Type B pancreatic cell (in vitro differentiated cells): ENCODE data around the gene HAGHL. TPM values are rescaled to one million over a fixed set of nuclear protein-coding genes. Genes with fewer than 3 reads are reported as not detected.

ENCODE experiments used
- DNase-seq: peaks from one replicate; pipeline ENCODE4 v3.0.0; 2021; ENCODE audit warnings: mixed read lengths; ENCODE audit not compliant: unreplicated experiment; ENCODE audit errors: extremely low spot score
- H3K27ac Mint-ChIP-seq: 2 replicates; pipeline ENCODE4 v1.8.0; 2021; ENCODE audit warnings: mild to moderate bottlenecking, mixed read lengths
- H3K27me3 Mint-ChIP-seq: 2 replicates; pipeline ENCODE4 v1.8.0; 2021; ENCODE audit warnings: mixed read lengths
- H3K36me3 Mint-ChIP-seq: 2 replicates; pipeline ENCODE4 v1.8.0; 2021; ENCODE audit warnings: mixed read lengths
- H3K4me1 Mint-ChIP-seq: one replicate; pipeline ENCODE4 v1.8.0; 2021; ENCODE audit warnings: mixed read lengths; ENCODE audit not compliant: unreplicated experiment
- H3K4me3 Mint-ChIP-seq: 2 replicates; pipeline ENCODE4 v1.8.0; 2021; ENCODE audit warnings: mild to moderate bottlenecking, mixed read lengths
- H3K9me3 Mint-ChIP-seq: 2 replicates; pipeline ENCODE4 v1.8.0; 2021; ENCODE audit warnings: mixed read lengths
- CTCF ChIP-seq: fragments of 200-600 bp; sonication (generic); conservative IDR thresholded peaks from 2 replicates; pipeline ENCODE4 v1.5.0; 2021; ENCODE audit warnings: antibody characterized with exemption, mild to moderate bottlenecking
- total RNA-seq: library from RNA; stranded (reverse); gene quantifications from 2 replicates; pipeline ENCODE4 v1.2.1, GENCODE V29; 2021; ENCODE audit warnings: low replicate concordance

Gene HAGHL
- total RNA-seq, 1 donor from 2014 or later: 8.5 TPM

GRCh38 chr16:694187-694862, 32.6 kb upstream of the HAGHL start:
- H3K9me3 Mint-ChIP-seq: no peaks in the 10 kb centered on the region
- TF ChIP-seq CTCF: no peak
- peaks cover 58% of the 10 kb centered on the region for H3K27me3 Mint-ChIP-seq
- no peaks in the 10 kb centered on the region for H3K4me1 Mint-ChIP-seq
- H3K4me3 Mint-ChIP-seq: no peak overlapping the region
- no peak overlapping the region for H3K27ac Mint-ChIP-seq
- H3K36me3 Mint-ChIP-seq: no peaks in the 10 kb centered on the region
- no peak for DNase-seq

- no peak for TF ChIP-seq CTCF
- DNase-seq: no peak
- H3K27me3 Mint-ChIP-seq: peaks cover 63% of the 10 kb centered on the region
- H3K9me3 Mint-ChIP-seq: no peaks in the 10 kb centered on the region
- H3K4me1 Mint-ChIP-seq: no peaks in the 10 kb centered on the region
- no peak overlapping the region for H3K4me3 Mint-ChIP-seq
- no peak overlapping the region for H3K27ac Mint-ChIP-seq
- H3K36me3 Mint-ChIP-seq: no peaks in the 10 kb centered on the region
Measured at GRCh38 chr16:694863-695354, 32.0 kb upstream of the HAGHL start.

- no peak for TF ChIP-seq CTCF
- Mint-ChIP-seq H3K4me1 (no peaks in the 10 kb centered on the region), H3K27me3 (peaks cover 67% of the 10 kb centered on the region), H3K4me3 (peak overlapping the region; percentile 39), H3K9me3 (no peaks in the 10 kb centered on the region), H3K36me3 (no peaks in the 10 kb centered on the region), H3K27ac (no peak overlapping the region)
- no peak for DNase-seq
Measured at GRCh38 chr16:695355-696089, 31.4 kb upstream of the HAGHL start.

GRCh38 chr16:698911-699671, 27.8 kb upstream of the HAGHL start:
- H3K27ac Mint-ChIP-seq: no peak overlapping the region
- H3K4me3 Mint-ChIP-seq: no peak overlapping the region
- peaks cover 78% of the 10 kb centered on the region for H3K27me3 Mint-ChIP-seq
- H3K4me1 Mint-ChIP-seq: no peaks in the 10 kb centered on the region
- H3K36me3 Mint-ChIP-seq: no peaks in the 10 kb centered on the region
- H3K9me3 Mint-ChIP-seq: no peaks in the 10 kb centered on the region
- no peak for TF ChIP-seq CTCF
- no peak for DNase-seq

GRCh38 chr16:700684-701584, 26.0 kb upstream of the HAGHL start:
- Mint-ChIP-seq H3K9me3 (no peaks in the 10 kb centered on the region), H3K4me3 (no peak overlapping the region), H3K4me1 (no peaks in the 10 kb centered on the region), H3K36me3 (no peaks in the 10 kb centered on the region), H3K27ac (no peak overlapping the region), H3K27me3 (peaks cover 72% of the 10 kb centered on the region)
- TF ChIP-seq CTCF: no peak
- DNase-seq: no peak
